ENCODE measurements around the gene KLHDC7A.

- TF ChIP-seq CTCF (IDR thresholded peaks at IDR 0.05; ENCODE audit: insufficient read depth, low read length) (no peak), POLR2AphosphoS5 (IDR thresholded peaks at IDR 0.05; ENCODE audit: low read depth) (no peak), GABPA (IDR thresholded peaks at IDR 0.05; ENCODE audit: low read depth) (no peak), SPI1 (IDR thresholded peaks at IDR 0.05; ENCODE audit: borderline replicate concordance, low read depth) (no peak)
These were observed 8.8 kb downstream of the KLHDC7A start for GRCh38 chr1:18489417-18490143.
